22Rv1 (cell line): ENCODE data around the gene RANGAP1.

ENCODE experiments used
- ZFX ChIP-seq: fragments of 450-650 bp; IDR thresholded peaks from 2 replicates; pipeline ENCODE4 v1.6.1; 2017; ENCODE audit warnings: antibody characterized with exemption, borderline replicate concordance
- TF ChIP-seq, protein P1 (sequence below): fragments of 450-650 bp; IDR thresholded peaks from 2 replicates; pipeline ENCODE4 v1.5.1; 2017; ENCODE audit warnings: mild to moderate bottlenecking

DNA sequence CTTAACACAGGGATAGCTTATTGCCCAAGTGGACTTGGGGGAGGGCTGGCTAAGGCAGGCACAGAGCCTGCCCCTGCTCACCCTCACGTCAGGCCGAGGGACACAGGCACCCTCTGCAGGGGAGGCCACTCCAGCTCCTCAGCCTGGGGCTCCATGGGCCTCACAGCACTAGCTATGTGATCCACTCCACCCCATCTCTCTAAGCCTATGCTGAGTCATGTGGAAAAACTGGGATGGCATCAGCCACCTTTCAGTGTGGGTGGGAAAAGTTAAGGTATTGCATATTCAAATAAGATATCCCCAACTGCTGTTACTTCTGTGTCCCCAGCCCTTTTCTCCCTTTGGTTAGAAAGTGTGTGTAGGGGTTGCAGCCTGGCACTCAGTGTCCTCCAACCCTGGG is 22.3 kb downstream of the RANGAP1 start:
- TF ChIP-seq, protein P1, sequence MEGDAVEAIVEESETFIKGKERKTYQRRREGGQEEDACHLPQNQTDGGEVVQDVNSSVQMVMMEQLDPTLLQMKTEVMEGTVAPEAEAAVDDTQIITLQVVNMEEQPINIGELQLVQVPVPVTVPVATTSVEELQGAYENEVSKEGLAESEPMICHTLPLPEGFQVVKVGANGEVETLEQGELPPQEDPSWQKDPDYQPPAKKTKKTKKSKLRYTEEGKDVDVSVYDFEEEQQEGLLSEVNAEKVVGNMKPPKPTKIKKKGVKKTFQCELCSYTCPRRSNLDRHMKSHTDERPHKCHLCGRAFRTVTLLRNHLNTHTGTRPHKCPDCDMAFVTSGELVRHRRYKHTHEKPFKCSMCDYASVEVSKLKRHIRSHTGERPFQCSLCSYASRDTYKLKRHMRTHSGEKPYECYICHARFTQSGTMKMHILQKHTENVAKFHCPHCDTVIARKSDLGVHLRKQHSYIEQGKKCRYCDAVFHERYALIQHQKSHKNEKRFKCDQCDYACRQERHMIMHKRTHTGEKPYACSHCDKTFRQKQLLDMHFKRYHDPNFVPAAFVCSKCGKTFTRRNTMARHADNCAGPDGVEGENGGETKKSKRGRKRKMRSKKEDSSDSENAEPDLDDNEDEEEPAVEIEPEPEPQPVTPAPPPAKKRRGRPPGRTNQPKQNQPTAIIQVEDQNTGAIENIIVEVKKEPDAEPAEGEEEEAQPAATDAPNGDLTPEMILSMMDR, result no peak
- TF ChIP-seq ZFX, result no peak
